NCI-H1092 (cell line): ENCODE data around the gene TLE5.
"Not testable (repeated sequence)": the region's sequence is repeated elsewhere in the genome, so short reads cannot be mapped to it uniquely, and the experiment has no call there.

Experiments used
- DNase-seq: peaks from one replicate; lab custom pipeline; 2025; lab: John Stamatoyannopoulos, UW

The TLE5 gene

GRCh38 chr19:3096267-3096901 is 34.1 kb upstream of the TLE5 start:
- DNase-seq = no peak

DNA sequence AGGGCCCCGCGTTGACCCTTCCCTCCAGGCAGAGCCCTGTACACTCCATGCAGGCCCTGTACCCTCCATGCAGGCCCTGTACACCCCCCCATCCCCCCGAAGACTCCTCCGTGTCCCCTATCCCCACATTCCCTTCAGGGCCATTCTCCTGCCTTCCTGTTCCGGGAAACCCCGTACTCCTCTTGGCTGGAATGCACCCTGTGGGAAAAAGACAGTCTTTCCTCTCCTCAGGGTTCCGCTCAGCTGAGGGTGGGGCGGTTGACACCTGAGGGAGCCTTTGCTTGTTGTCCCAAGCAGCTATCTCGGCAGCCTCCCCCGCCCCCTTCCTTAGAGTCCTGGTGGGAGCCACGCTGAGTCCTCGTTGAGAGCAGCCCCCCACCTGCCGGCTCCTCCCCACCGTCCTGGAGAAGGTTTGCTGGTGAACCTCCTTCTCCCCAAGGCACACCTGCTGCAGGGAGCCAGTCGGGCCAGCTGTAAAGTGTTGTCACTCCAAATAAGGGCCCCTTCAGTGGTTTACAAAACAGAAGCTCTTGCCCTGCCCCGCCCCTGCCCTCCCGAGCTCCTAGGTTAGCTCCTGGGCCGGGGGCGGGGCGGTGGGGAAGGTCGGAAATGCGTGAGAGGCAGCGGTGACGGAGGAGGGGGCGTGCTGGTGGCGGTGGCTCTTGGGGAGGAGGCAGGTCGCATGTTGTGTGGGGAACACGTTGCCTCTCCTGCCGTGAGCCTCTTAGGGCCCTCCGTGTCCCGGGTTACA is 33.3 kb upstream of the TLE5 start:
- DNase-seq = no peak

- no peak for DNase-seq
These were observed 32.5 kb upstream of the TLE5 start for GRCh38 chr19:3094601-3095440.

DNA sequence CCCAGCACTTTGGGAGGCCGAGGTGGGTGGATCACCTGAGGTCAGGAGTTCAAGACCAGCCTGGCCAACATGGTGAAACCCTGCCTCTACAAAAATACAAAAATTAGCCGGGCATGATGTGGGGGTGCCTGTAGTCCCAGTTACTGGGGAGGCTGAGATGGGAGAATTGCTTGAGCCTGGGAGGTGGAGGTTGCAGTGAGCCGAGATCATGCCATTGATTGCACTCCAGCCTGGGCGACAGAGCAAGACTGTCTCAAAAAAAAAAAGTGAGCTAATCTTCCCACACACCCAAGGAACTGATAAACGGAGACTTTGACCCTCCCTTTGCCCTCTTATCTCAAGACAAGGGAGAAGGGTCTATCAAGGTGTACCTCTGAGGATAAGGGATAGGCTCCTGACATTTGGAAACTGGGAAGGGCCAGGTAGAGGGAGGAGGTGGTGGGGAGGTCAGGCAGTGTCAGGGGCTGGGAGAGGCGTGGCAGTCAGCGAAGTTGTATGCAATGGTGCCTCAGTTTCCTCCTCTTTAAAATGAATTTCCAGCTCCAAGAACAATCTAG is 27.1 kb upstream of the TLE5 start:
- not testable (repeated sequence) for DNase-seq

DNA sequence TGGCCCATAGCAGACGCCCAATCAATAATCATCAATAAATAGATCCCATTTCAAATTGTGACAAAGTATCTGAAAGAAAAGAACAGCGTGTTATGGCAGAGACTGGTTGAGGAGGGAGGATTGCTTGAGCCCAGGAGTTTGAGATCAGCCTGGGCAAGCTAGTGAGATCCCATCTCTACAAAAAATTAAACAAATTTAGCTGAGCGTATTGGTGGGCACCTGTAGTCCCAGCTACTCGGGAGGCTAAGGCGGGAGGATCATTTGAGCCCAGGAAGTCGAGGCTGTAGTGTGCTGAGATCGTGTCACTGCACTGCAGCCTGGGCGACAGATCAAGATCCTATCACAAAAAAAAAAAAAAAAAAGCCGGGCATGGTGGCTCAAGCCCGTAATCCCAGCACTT is 25.5 kb upstream of the TLE5 start:
- no peak for DNase-seq

DNA sequence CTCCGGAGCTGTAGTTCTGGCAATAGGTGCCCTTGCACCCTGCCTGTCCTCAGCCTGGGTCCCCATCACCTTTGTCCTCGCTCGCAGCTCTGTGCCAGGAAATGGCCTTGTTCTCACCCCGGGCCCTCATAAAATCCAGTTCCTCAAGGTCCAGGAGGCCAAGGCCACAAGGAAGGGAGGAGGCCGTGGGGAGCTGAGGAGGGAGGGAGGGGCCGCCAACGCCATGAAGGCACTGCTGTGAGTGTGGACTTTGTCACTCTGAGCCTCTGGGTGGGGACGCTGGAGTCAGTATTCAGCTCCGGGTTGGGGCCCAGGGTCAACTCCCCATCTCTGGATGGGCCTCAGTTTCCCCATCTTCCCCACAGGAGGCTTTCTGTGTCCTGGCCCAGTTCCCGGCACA is 22.6 kb upstream of the TLE5 start:
- DNase-seq = no peak

DNA sequence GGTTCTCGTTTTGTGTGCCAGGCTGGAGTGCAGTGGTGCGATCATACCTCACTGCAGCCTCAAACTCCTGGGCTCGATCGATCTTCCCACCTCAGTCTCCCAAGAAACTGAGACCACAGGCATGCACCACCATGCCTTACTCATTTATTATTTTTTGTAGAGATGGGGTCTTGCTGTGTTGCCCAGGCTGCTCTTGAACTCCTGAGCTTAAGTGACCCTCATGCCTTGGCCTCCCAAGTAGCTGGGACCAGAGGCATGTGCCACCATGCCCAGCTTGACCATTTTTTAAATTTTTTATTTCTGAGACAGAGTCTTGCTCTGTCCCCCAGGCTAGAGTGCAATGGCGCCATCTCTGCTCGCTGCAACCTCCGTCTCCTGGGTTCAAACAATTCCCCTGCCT is 21.7 kb upstream of the TLE5 start:
- no peak for DNase-seq

DNA sequence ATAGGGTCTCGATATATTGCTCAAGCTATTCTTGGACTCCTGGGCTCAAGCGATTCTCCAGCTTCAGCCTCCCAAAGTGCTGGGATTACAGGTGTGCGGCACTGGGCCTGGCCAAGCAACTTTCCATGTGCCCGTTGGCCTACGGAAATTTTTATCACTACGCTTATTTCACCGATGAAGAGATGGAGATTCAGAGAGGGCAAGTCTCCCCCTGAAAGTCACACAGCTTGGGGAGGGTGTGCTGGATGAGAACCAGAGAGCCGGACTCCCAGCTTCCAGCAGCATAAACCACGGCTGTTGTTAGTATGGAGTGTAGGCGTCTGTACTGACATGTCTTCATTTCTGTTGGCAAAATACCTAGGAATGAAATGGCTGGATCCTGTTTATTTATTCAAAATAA is 20.0 kb upstream of the TLE5 start:
- DNase-seq = no peak

GRCh38 chr19:3080286-3080685 is 18.0 kb upstream of the TLE5 start:
- no peak for DNase-seq

DNA sequence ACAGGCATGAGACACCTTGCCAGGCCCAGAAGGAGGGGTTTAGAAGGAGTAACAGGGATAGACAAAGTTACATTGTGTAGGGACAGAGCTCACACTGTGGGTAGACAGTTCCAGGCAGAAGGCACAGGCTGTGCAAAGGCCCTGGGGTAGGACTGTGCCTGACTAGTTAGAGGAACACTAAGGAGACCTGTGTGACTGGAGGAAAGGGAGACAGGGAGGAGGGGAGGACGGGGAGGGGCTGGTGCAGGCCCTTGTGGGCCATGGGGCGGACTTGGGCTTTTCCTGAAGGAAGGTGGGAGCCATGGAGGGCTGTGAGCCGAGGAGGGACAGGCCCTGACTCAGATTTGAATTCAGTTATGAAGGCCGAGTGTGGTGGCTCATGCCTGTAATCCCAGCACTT is 17.3 kb upstream of the TLE5 start:
- no peak for DNase-seq

GRCh38 chr19:3075605-3076431 is 13.5 kb upstream of the TLE5 start:
- DNase-seq = peak; percentile 58

DNA sequence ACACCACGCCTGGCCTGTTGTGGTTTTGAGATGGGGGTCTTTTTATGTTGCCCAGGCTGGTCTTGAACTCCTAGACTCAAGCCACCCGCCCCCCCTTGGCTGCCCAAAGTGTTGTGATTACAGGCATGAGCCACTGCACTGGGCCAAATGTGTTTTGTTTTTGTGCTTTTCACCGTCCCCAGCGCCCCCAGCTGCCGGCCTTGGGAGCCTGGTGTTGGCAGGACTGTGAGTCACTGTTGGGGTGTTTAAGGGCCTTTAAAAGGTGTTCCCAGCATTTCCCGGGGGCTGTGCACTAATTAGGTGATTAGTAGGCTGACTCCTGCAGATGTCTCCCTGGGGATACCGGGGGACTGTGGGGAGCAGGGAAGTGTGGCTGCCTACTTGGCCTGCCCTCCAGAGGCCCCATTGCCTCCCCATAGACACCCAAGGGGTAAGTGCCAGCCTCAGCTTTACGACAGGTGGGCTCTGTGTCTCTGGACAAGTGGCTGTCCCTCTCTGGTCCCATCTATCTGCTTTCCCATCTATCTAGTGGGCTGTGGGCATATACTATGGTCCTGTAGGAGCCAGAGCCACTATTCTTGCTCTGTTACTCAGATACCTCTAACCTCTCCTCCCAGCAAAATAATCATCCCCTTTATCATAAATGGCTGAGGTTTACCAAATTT is 11.8 kb upstream of the TLE5 start:
- DNase-seq = no peak

GRCh38 chr19:3073159-3073563 is 10.9 kb upstream of the TLE5 start:
- DNase-seq = no peak

DNA sequence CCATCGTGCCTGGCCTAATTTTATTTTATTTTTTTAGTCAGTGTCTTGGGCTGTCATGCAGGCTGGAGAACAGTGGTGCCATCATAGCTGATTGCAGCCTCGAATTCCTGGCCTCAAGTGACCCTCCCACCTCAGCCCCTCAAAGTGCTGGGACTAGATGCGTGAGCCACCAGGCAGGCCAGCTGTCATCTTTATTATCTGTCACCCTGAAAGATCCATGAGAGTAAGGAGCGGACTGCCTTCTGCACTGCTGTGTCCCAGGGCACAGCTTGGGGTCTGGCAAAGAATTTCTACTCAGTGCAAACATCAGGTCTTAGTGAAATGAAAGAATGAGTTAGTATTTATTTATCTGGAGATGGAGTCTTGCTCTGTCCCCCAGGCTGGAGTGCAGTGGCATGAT is 9.5 kb upstream of the TLE5 start:
- DNase-seq = no peak

DNA sequence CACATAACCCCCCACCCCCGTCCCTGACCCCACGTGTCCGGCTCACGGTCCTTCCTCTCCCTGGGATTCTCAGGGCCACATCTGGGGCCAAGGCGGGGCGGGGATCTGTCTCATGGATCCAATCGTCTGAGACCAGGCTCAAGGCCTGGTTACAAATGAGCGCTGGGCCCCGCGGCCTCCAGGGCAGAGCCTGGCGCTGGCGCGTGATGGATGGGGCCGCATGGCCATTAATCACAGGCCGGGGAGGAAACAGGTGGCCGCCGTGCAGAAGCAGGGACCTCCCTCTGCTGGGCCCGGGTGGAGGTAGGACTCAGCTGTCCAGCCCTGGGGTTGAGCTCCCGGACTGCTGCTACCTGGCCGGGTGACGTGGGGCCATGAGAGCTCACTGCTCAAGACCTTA is 5.8 kb upstream of the TLE5 start:
- DNase-seq = no peak

GRCh38 chr19:3067563-3067962 is 5.3 kb upstream of the TLE5 start:
- no peak for DNase-seq

GRCh38 chr19:3066482-3067049 is 4.3 kb upstream of the TLE5 start:
- no peak for DNase-seq

DNA sequence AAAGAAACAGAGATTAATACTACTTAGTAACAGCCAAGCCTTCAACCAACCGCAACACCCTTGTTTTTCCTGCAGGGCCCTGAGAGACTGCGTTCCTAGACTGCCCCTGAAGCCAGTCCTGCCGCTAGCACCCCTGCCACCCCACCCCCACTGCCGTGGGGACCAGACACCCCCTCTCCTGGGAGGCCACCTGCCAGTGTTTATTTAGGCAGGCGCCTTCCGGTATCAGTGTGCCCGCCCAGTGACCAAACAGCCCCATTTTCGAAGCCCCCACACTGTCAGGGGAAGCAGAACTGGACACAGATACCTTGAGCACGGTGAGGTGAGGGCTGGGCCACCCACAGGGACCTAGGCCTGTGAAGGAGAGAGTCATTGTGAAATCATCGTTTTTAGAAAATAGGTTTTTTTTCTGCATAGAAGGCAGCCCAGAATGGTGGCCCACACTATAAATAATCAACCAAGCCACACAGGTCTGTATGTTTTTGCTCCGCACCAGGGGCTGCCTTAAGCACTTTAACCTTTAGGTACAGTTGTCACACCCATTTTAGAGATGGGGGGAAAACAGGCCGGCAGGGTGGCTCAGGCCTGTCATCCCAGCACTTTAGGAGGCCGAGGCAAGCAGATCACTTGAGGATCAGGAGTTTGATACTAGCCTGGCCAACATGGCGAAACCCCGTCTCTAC is 3.5 kb upstream of the TLE5 start:
- DNase-seq = peak; percentile 79

- DNase-seq = no peak
These were observed 1.7 kb upstream of the TLE5 start for GRCh38 chr19:3064011-3064330.
